CD4-positive, alpha-beta T cell (primary cell): Measurements from ENCODE around the gene GPRIN1. TPM values are rescaled to one million over a fixed set of nuclear protein-coding genes. Genes with fewer than 3 reads are reported as not detected.
"Not testable (repeated sequence)": the region's sequence is repeated elsewhere in the genome, so short reads cannot be mapped to it uniquely, and the experiment has no call there.

ENCODE experiments used
- ATAC-seq: fragments of 200-7000 bp; cut with Tn5 transposase; one replicate; pipeline ENCODE4 v1.10.0; 2022; ENCODE audit warnings: mild to moderate bottlenecking; ENCODE audit not compliant: poor library complexity
- CTCF ChIA-PET: fragments of 350-600 bp; sonication (Branson Sonifier 250); formaldehyde crosslinking; loops from one replicate; lab custom pipeline; 2021; ENCODE audit warnings: antibody characterized with exemption, inconsistent platforms; lab: Charles Lee
- POLR2A ChIA-PET: fragments of 350-600 bp; sonication (Branson Sonifier 250); formaldehyde crosslinking; loops from one replicate; lab custom pipeline; 2021; ENCODE audit warnings: antibody characterized with exemption, inconsistent platforms; lab: Charles Lee
- DNase-seq, 14 experiments: peaks; one replicate each; pipeline ENCODE4 v3.0.0-alpha.2; 2013 to 2020; ENCODE audit warnings: mixed read lengths in 2 of 14
- H3K27ac ChIP-seq, 2 donors: one replicate each; pipeline versions ENCODE4 v1.5.1 to v1.7.0; 2013; ENCODE audit warnings: low read length in 2 of 2, low read depth in 1 of 2, mild to moderate bottlenecking in 1 of 2
- H3K27me3 ChIP-seq, 2 experiments: 1 replicate in 1 of 2; 2 replicates in 1 of 2; pipeline versions ENCODE4 v1.6.1 to v1.7.0; 2013; ENCODE audit warnings: low read length in 2 of 2, control low read depth in 1 of 2, mild to moderate bottlenecking in 1 of 2, moderate library complexity in 1 of 2; ENCODE audit not compliant: insufficient read depth in 2 of 2, control insufficient read depth in 1 of 2
- H3K36me3 ChIP-seq: one replicate; pipeline ENCODE4 v1.6.1; 2013; ENCODE audit warnings: low read length, control low read depth; ENCODE audit not compliant: insufficient read depth
- H3K4me1 ChIP-seq: one replicate; pipeline ENCODE4 v1.6.1; 2013; ENCODE audit warnings: low read length, control low read depth; ENCODE audit not compliant: insufficient read depth
- H3K4me3 ChIP-seq: one replicate; pipeline ENCODE4 v1.5.1; 2013; ENCODE audit warnings: mild to moderate bottlenecking, low read length, moderate library complexity
- H3K9me3 ChIP-seq, 2 experiments: 1 replicate in 1 of 2; 2 replicates in 1 of 2; pipeline versions ENCODE4 v1.6.1 to v1.7.0; 2013; ENCODE audit warnings: low read length in 2 of 2, mild to moderate bottlenecking in 2 of 2, control low read depth in 1 of 2, moderate library complexity in 1 of 2; ENCODE audit not compliant: control insufficient read depth in 1 of 2, insufficient read depth in 1 of 2
- H3K27ac Mint-ChIP-seq: one replicate; pipeline ENCODE4 v1.8.0; 2020; ENCODE audit warnings: mixed read lengths
- H3K27me3 Mint-ChIP-seq: one replicate; pipeline ENCODE4 v1.8.0; 2021; ENCODE audit warnings: mixed read lengths
- H3K36me3 Mint-ChIP-seq: one replicate; pipeline ENCODE4 v1.8.0; 2021; ENCODE audit warnings: low read depth, mixed read lengths
- H3K4me1 Mint-ChIP-seq: one replicate; pipeline ENCODE4 v1.8.0; 2021; ENCODE audit warnings: low read depth, mixed read lengths
- H3K4me3 Mint-ChIP-seq: one replicate; pipeline ENCODE4 v1.8.0; 2020; ENCODE audit warnings: mild to moderate bottlenecking, mixed read lengths
- H3K9me3 Mint-ChIP-seq: one replicate; pipeline ENCODE4 v1.8.0; 2020; ENCODE audit warnings: mixed read lengths
- intact Hi-C, 2 experiments: fragments of 100-400 bp; cut with DNase I in 1 of 2; cut with micrococcal nuclease in 1 of 2; formaldehyde crosslinking; loops; one replicate each; pipeline versions ENCODE4 v1.15.1 to v1.9.0; 2023 to 2025; cut with DNase I, micrococcal nuclease
- total RNA-seq, 174 experiments: library from RNA in 2 of 174; stranded (reverse) in 2 of 174; gene quantifications; one replicate each; pipeline ENCODE4 v1.2.3 and lab custom pipeline; 2021 to 2026
- TF ChIP-seq, protein P1 (sequence below): fragments of 200-600 bp; IDR thresholded peaks from one replicate; pipeline ENCODE4 v1.8.0; 2022; ENCODE audit warnings: antibody characterized with exemption, mild to moderate bottlenecking

The GPRIN1 gene
- total RNA-seq, 2 experiments from 2014 or later, result 0.22 to 0.36 TPM

DNA sequence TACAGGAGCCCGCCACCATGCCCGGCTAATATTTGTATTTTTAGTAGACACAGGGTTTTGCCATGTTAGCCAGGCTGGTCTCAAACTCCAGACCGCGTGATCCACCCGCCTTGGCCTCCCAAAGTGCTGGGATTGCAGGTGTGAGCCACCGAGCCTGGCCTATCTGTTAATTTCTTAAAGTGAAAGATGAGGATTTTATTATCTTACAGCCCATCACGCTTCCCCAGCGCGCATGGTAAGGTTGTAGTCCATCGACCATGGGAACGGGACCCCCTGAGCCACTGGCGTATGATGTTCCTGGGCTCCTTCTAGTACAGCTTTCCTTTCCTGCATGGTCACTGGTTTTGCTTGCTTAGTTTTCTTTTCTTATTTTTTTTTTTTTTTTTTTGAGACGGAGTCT lies 52.1 kb downstream of the GPRIN1 start:
- Mint-ChIP-seq H3K27ac (no peak overlapping the region), H3K9me3 (no peaks in the 10 kb centered on the region), H3K4me1 (peaks cover 57% of the 10 kb centered on the region), H3K4me3 (no peak overlapping the region), H3K27me3 (no peaks in the 10 kb centered on the region), H3K36me3 (no peaks in the 10 kb centered on the region)
- Histone ChIP-seq H3K27ac (no peak overlapping the region), H3K9me3 (no peaks in the 10 kb centered on the region), H3K4me1 (peaks cover 43% of the 10 kb centered on the region), H3K27me3 (no peaks in the 10 kb centered on the region), H3K4me3 (no peak overlapping the region), H3K36me3 (no peaks in the 10 kb centered on the region)
- DNase-seq (no peak), ATAC-seq (no peak)
- ChIA-PET CTCF (interaction anchor here (0.7 kb wide), 1 partner anchor 68 kb away, joined by 3 read pairs; no protein-coding TSS in a partner anchor), POLR2A (interaction anchor here (0.5 to 1.8 kb wide), 5 partner anchors 11 to 35 kb away, joined by 3 to 5 read pairs (median 3); partner anchors contain the start of gene RNF44)
- TF ChIP-seq, protein P1, sequence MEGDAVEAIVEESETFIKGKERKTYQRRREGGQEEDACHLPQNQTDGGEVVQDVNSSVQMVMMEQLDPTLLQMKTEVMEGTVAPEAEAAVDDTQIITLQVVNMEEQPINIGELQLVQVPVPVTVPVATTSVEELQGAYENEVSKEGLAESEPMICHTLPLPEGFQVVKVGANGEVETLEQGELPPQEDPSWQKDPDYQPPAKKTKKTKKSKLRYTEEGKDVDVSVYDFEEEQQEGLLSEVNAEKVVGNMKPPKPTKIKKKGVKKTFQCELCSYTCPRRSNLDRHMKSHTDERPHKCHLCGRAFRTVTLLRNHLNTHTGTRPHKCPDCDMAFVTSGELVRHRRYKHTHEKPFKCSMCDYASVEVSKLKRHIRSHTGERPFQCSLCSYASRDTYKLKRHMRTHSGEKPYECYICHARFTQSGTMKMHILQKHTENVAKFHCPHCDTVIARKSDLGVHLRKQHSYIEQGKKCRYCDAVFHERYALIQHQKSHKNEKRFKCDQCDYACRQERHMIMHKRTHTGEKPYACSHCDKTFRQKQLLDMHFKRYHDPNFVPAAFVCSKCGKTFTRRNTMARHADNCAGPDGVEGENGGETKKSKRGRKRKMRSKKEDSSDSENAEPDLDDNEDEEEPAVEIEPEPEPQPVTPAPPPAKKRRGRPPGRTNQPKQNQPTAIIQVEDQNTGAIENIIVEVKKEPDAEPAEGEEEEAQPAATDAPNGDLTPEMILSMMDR, result no peak
- intact Hi-C loops, result no loop called here

DNA sequence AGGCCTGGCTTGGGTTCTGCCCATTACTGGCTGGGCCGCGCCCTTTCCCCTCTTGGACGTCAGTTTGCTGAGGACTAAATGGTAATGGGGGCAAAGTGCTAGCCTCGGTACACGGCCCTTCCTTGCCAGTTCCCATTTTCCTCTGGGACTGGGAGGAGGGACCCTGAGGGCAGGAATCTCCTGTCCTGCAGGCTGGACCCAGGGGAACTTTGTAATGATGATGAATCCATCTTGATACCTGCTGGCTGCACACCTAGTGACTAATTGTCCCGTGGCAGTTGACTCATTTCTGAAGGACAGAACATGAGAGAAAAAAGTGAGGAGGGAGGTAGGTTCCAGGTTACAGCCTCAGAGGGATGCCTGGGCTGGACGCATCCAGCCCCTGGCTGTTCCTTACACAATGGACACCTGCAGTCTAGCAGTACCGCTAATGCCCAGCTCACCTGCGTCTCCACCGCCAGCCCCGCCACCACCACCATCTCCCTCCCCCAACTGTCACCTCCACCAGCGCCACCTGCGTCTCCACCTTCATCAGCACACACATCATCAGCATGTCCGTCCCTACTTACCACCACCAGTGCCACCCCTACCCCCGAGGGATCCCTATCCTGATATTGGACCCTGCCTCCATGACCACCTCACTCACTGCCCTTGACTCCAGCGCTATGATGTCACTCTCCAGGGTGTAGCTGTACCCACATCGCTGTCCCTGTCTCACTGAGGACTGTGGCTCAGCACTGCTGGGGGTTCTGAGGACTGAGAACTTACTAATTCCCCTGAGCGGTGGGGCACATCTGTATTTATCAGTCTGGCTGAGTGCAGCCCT lies 56.5 kb downstream of the GPRIN1 start:
- DNase-seq (peak in 1 of 14 experiments; percentile 13), ATAC-seq (no peak)
- peak overlapping the region; percentile 37 for H3K27ac Mint-ChIP-seq
- Histone ChIP-seq H3K9me3 (no peaks in the 10 kb centered on the region), H3K4me1 (peaks cover 65% of the 10 kb centered on the region), H3K36me3 (no peaks in the 10 kb centered on the region), H3K27me3 (no peaks in the 10 kb centered on the region), H3K27ac (no peak overlapping the region), H3K4me3 (no peak overlapping the region)
- peaks cover 46% of the 10 kb centered on the region for H3K4me1 Mint-ChIP-seq
- ChIA-PET POLR2A (interaction anchor here (1.0 to 2.8 kb wide), 3 partner anchors 11 to 18 kb away, joined by 3 to 17 read pairs (median 14); partner anchors contain the start of gene RNF44), CTCF (interaction anchor here (0.9 kb wide), 1 partner anchor 24 kb away, joined by 3 read pairs; no protein-coding TSS in a partner anchor)
- H3K27me3 Mint-ChIP-seq, result no peaks in the 10 kb centered on the region
- H3K36me3 Mint-ChIP-seq, result no peaks in the 10 kb centered on the region
- no peak overlapping the region for H3K4me3 Mint-ChIP-seq
- intact Hi-C loops, result no loop called here
- TF ChIP-seq, protein P1, result no peak
- H3K9me3 Mint-ChIP-seq, result no peaks in the 10 kb centered on the region

DNA sequence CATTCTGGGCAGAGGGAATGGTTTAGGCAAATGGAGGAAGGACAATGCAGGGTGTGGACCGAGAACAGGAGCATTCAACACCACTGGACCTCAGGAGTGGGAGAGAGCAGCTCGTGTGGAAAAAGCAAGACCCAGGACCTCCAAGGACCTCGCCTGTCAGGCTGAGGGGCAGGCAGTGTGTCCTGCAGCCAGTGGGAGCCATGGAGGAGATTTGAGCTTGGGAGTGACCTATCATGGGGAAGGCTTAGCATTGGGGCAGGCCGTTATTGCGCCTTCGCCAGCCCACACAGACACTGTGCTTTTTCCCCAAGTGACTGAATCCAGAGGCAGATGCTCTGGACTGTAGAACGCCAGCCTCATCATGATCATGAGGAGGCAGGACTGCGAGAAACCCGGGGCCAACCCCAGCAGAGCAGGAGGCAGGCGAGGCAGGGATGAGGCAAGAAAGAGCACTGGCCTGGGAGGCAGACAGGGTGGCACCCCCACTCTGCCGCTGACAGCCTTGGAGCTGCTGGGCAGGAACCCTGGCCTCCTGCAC lies 57.6 kb downstream of the GPRIN1 start:
- no peak overlapping the region for H3K4me3 ChIP-seq
- H3K27me3 Mint-ChIP-seq, result no peaks in the 10 kb centered on the region
- DNase-seq, result peak in 1 of 14 experiments; percentile 12
- H3K9me3 Mint-ChIP-seq, result no peaks in the 10 kb centered on the region
- H3K36me3 Mint-ChIP-seq, result no peaks in the 10 kb centered on the region
- TF ChIP-seq, protein P1, result no peak
- H3K4me1 Mint-ChIP-seq, result peaks cover 55% of the 10 kb centered on the region
- no peaks in the 10 kb centered on the region for H3K27me3 ChIP-seq
- H3K4me3 Mint-ChIP-seq, result no peak overlapping the region
- POLR2A ChIA-PET, result interaction anchor here (0.8 to 4.5 kb wide), 2 partner anchors 10 to 15 kb away, joined by 5 to 29 read pairs; partner anchors contain the start of gene RNF44
- H3K9me3 ChIP-seq, result no peaks in the 10 kb centered on the region
- H3K4me1 ChIP-seq, result peaks cover 74% of the 10 kb centered on the region
- intact Hi-C loops, result no loop called here
- H3K27ac ChIP-seq, result peak overlapping the region in 1 of 2 donors; percentile 4
- no peaks in the 10 kb centered on the region for H3K36me3 ChIP-seq
- no peak for ATAC-seq
- CTCF ChIA-PET, result interaction anchor here (2.4 kb wide), 1 partner anchor 136 kb away, joined by 6 read pairs; the partner anchor contains the start of gene CLTB
- H3K27ac Mint-ChIP-seq, result peak overlapping the region; percentile 36

DNA sequence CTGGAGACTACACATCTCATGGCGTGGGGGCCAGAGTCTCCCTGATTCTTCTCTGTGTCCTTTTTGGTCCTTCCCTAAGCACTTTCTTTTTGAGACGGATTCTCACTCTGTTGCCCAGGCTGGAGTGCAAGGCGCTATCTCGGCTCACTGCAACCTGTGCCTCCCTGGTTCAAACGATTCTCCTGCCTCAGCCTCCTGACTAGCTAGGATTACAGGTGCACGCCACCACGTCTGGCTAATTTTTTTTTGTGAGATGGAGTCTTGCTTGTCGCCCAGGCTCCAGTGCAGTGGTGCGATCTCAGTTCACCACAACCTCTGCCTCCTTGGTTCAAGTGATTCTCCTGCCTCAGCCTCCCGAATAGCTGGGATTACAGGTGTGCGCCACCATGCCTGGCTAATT lies 59.0 kb downstream of the GPRIN1 start:
- ATAC-seq, H3K9me3 Mint-ChIP-seq, H3K36me3 Mint-ChIP-seq, H3K27me3 Mint-ChIP-seq, intact Hi-C loops, H3K27me3 ChIP-seq, H3K9me3 ChIP-seq, H3K36me3 ChIP-seq: not testable (repeated sequence)
- peak overlapping the region; percentile 37 for H3K4me3 ChIP-seq
- H3K27ac Mint-ChIP-seq, result peak overlapping the region; percentile 71
- DNase-seq, result peak in 1 of 14 experiments; percentile 6
- ChIA-PET CTCF (interaction anchor here (0.8 to 2.4 kb wide), 2 partner anchors 103 to 134 kb away, joined by 3 to 6 read pairs; partner anchors contain the start of genes CLTB and FAF2), POLR2A (interaction anchor here (0.6 to 4.5 kb wide), 6 partner anchors 9 to 103 kb away, joined by 3 to 29 read pairs (median 4); partner anchors contain the start of genes FAF2, RNF44 and TSPAN17)
- H3K27ac ChIP-seq, result peak overlapping the region in 1 of 2 donors; percentile 7
- H3K4me1 ChIP-seq, result peaks cover 67% of the 10 kb centered on the region
- H3K4me3 Mint-ChIP-seq, result peak overlapping the region; percentile 25
- peaks cover 54% of the 10 kb centered on the region for H3K4me1 Mint-ChIP-seq
